HT-29 (cell line): ENCODE results near the gene HPCAL1. TPM values are rescaled to one million over a fixed set of nuclear protein-coding genes. Genes with fewer than 3 reads are reported as not detected.

ENCODE experiments used
- DNase-seq: peaks from one replicate; pipeline ENCODE4 v3.0.0-alpha.2; 2015; ENCODE audit warnings: low spot score
- total RNA-seq: library from RNA; depleted of rRNA; stranded (reverse); fragments of >200 nt; shearing (Covaris generic); gene quantifications from 2 replicates; pipeline ENCODE4 v1.2.3, GENCODE V29; 2014

The HPCAL1 gene
- total RNA-seq, 1 experiment from 2014 or later = 151 TPM

- DNase-seq = no peak
These were observed 119.5 kb downstream of the HPCAL1 start for GRCh38 chr2:10422251-10422650.

GRCh38 chr2:10422732-10423399 lies 120.2 kb downstream of the HPCAL1 start:
- no peak for DNase-seq

DNA sequence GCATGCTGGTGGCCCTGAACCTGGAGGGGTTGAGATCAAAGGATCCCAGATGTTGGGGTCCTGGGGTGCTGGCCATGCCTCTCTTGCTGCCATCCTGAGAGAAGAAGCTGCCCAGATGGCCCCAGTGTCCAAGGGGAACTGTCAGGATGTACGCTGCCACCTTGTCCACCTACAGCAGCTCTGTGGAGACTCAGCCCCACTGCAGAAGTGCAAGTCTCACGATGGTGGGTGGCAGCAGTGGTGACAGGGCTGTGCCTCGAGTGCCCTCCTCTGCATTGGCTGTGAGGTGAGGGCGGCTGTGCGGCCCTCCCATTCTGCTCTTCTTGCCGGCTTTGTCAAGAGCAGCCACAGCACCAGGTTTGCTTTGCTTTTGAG lies 120.7 kb downstream of the HPCAL1 start:
- no peak for DNase-seq

GRCh38 chr2:10424051-10424450 lies 121.3 kb downstream of the HPCAL1 start:
- no peak for DNase-seq

DNA sequence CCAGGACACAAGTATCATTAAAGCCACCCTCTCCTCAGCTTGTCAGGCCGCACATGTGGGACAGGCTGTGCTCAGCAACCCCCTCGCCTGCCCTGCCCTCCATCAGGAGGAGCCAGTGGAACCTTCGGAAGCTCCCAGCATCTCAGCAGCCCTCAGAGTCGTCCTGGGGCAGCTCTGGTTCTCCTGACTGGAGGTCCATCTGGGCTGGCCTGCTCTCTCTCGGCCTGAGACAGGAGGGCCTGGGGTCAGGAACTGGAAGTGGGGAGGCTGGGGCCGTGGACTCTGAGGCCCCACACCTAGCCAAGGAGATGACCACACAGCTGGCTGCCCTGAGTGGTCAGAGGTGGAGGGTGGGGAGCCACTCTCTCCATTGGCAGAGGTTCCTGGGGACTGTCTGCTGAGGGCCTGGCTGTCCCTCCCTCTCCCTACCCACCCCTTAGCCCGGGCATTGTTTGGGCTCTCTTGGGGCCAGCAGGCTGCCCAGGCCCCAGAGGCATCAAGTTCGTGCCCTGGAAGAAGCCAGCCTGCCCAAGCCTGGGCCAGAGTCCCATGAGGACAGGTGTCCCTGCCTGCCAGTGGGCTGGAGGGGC lies 122.3 kb downstream of the HPCAL1 start:
- no peak for DNase-seq

DNA sequence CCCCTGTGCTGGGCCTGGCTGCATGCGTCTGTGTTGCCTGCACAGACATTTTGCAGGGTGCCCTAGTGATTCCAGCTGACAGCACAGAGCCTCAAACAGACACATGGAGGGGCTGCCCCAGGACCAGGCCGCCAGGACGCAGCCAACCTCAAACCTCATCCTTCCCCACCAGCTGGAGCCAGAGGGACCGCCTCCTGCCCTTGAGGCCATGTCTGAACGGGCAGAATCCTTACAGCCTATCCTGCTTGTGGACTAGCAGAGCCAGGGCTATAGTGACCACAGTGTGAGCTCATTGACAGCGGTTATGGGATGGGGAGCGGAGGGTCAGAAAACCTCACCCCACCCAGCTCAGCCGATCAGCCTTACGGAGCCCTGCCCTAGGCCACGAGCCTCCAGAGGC lies 123.0 kb downstream of the HPCAL1 start:
- no peak for DNase-seq

DNA sequence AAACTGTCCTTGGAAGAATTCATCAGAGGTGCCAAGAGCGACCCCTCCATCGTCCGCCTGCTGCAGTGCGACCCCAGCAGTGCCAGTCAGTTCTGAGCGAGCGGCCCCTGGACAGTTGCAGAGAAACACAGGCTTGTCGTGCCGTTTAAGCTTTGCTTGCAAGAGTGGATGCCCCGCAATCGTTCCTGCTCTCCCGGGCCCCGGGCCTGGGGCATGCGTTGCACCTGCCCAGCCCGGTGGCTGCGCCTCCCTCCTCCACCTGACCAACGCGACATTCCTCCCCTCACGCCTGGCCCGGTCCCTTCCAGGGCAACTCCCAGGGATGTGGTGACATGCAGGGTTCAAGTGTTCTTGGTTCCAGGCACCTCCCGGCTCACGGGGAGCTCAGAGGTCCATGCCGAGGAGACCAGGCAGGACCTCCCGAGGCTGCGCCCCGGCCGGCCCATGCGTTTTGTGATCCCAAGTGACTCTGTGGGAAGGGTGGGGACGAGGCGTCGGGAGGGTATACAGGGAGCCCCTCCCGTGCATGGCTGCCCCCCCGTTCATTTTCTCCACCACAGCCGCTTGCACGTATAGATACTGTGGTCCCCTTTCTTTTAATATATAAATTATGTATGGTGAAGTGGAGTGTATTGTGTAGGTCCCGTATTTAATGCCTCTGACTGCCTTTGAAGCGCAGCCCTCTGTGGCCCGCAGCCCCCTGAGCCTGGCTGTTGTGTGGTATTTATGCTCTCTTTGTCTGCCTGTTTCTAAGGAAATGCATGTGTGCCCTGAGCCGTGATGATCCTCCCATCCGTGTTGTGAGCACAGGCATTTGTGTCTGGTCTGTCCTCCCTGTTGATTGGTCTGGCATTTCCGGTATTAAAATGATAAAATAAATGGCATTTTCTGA lies 124.3 kb downstream of the HPCAL1 start:
- DNase-seq = no peak

DNA sequence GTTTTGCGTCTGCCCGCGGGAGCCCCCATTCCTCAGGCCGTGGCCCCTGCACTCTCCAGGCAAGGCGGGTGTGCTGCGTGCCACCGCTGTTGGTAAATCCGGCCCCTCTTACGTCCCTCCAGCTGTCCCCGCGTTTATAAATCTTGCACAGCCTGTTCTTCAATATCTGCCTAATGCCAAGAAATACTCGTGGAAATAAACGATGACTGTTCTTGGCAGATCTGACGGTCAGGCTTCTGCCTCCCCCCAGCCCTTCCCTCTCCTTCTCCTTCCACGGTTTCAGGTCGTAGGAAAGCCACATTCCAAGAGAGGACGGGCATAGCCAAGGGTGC lies 124.9 kb downstream of the HPCAL1 start:
- DNase-seq = no peak

DNA sequence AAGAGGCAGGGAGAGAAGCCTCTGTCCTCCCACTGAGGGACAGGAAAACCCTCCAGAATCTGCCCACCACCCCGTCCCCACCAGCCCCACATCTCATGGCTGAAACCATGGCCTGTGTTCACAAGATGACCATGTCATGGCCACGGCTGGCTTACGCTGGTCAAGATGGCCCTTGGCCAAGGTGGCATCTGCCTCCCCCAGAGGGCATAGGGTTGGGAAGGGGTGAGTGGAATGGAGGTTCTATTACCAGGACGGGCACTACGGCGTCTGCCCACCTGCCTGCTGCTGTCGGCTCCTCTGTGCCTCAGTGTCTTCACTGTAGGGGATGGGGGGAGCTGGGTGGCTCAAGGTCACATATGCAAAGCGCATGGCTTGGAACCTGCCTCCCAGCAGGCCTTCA lies 125.7 kb downstream of the HPCAL1 start:
- DNase-seq = no peak

DNA sequence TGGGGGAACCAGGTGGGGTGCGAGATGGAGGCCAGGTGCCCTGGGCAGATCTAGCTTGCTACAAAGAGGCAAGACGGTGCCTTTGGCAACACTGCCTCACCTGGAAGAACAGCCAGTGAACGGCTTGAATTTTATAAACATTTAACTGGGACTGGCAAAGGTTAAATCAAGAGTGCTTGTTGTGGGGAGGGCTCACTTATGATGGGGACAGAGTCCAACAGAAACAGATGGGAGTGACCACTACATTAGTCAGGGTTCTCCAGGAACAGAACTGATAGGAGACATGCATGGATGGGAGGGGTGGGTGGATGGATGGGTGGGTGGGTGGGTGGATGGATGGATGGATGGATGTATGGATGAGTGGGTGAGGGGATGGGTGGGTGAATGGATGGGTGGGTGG lies 126.2 kb downstream of the HPCAL1 start:
- no peak for DNase-seq

GRCh38 chr2:10430886-10431622 lies 128.3 kb downstream of the HPCAL1 start:
- no peak for DNase-seq

DNA sequence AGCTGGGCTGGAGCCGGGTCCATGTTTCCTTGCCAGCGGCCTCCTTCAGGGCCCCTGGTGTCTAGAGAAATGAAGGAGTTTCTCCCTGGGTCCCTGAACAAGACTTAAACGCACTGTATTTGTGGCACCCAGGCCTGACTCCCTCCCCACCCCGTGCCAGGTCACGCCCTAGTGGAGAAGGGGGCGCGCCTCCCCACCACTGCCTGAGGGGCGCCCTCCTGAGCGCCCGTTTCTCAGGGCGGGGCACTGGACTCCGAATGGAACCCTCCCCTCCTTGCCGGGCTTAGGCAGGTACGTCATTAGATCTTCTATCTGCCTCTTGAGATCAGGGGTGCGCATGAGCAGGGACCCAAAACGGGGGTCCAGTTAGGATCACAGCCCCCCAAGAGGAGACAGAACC lies 129.1 kb downstream of the HPCAL1 start:
- no peak for DNase-seq

DNA sequence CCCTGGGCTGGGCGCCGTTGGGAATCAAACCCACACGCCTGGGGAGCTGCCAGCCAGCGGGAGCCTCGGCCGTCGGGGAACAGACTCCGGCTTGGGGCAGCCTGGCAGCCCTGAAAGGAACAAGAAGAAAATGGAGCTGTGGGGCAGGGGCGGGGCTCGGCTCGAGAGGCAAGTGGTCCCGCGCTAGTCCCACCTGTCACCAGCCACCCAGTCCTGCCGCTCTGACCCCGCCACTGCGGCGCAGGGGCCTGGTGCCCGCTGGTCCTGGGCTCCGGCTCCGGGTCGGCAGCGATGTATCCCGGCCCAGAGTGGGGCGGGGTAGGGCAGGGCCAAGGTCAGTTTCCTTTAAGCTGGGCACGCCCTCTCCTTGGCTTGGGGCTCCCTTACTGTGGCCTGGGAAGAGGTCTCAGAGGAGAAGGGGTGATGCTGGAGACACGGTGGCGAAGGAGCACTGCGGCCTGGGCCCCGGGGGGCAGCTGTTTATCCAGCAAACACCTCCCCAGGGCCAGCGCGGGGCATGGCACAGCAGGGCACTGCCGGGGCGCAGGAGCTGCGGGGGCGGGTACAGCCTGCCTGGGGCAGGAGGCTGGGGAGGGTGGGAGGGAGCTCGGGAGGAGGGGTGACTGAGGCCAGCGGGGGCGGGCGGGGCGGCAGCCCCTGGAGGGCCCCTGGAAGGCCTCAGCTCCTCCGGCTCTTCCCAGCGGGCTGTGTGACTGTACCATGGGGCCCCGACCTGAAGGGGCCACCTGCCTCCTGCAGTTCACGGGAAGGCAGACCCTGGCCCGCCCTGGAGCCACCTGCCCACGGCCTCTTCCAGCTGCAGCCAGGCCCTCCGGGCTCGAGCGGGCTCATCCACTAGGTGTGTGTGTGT lies 129.8 kb downstream of the HPCAL1 start:
- no peak for DNase-seq

DNA sequence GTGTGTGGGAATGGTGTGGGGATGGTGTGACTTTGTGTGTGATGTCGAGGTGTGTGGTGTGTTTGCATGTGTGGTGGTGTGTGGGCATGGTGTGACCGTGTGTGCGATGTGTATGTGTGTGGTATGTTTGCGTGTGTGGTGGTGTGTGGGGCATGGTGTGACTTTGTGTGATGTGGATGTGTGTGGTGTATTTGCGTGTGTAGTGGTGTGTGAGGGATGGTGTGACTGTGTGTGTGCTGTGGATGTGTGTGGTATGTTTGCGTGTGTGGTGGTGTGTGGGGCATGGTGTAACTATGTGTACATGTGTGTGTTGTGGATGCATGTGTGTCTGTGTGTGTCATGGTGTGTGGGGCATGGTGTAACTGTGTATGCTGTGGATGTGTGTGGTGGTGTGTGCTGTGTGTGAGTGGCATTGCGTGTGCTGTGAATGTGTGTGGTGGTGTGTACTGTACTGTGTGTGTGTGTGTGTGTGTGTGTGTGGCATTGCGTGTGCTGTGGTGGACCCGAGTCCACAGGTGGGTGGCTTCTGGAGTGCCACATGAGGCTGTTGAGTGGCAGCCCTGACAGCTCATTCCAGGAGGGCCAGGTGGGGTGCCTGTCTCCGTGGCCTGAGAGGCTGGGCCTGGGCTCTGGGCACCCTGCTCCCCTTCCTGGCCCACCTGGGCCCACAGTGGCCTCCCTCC lies 130.7 kb downstream of the HPCAL1 start:
- DNase-seq = no peak

GRCh38 chr2:10433947-10434885 lies 131.5 kb downstream of the HPCAL1 start:
- DNase-seq = no peak

GRCh38 chr2:10434886-10435819 lies 132.4 kb downstream of the HPCAL1 start:
- peak; percentile 92 for DNase-seq

DNA sequence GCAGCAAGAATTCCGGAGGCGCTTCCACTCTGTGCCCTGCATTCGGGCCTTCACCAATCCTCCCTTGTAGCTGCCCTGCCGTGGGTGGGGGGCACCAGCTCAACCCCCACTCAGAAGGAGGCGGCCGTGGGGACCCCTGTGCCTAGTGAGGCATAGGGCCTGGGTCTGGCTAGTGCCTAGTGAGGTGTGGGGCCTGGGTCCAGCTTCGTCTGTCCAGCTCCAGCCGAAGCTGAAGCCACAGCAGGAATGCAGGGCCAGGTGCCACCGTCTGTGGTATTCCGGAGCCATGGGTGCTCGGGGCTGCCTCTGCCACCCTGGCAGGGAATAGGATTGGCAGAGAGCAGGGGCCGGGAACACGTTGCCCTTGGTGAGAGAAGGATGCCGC lies 133.1 kb downstream of the HPCAL1 start:
- no peak for DNase-seq

GRCh38 chr2:10436583-10437110 lies 133.9 kb downstream of the HPCAL1 start:
- no peak for DNase-seq
